ENCODE results near the gene SMYD3.

- TF ChIP-seq POLR2A (IDR thresholded peaks at IDR 0.05; ENCODE audit: low read depth) (no peak), POLR2AphosphoS5 (IDR thresholded peaks at IDR 0.05) (no peak), CTCF (IDR thresholded peaks at IDR 0.05) (no peak)
Measured at GRCh38 chr1:245926888-245927287, 580.2 kb downstream of the SMYD3 start.
